GM12892 (cell line): ENCODE data around the gene MRPL23.

ENCODE experiments used
- POLR2A ChIP-seq: IDR thresholded peaks from 2 replicates; pipeline ENCODE4 v1.6.1; 2011; ENCODE audit warnings: low read depth, low read length, control low read depth
- POLR2AphosphoS5 ChIP-seq: IDR thresholded peaks from 2 replicates; pipeline ENCODE4 v1.6.1; 2011; ENCODE audit warnings: low read depth, low read length, control low read depth
- TAF1 ChIP-seq: IDR thresholded peaks from 2 replicates; pipeline ENCODE4 v1.6.1; 2011; ENCODE audit warnings: low read depth, mild to moderate bottlenecking, control low read depth, low read length, borderline replicate concordance

- TF ChIP-seq POLR2A (no peak), TAF1 (no peak), POLR2AphosphoS5 (no peak)
These were observed 22.6 kb downstream of the MRPL23 start for GRCh38 chr11:1969776-1970175.
